Mesenchymal stem cell (in vitro differentiated cells and primary cell): Measurements from ENCODE around the gene CNOT6.
A peak's percentile ranks its signal among the peaks of the same experiment; 100 is the strongest.
"Not testable (repeated sequence)": the region's sequence is repeated elsewhere in the genome, so short reads cannot be mapped to it uniquely, and the experiment has no call there.

ENCODE experiments used
- DNase-seq: peaks from one replicate; pipeline ENCODE4 v3.0.0-alpha.2; 2013
- H2AFZ ChIP-seq: one replicate; pipeline ENCODE4 v1.6.1; 2013; ENCODE audit warnings: low read depth, mild to moderate bottlenecking, control low read depth, inconsistent platforms, low read length, moderate library complexity
- H2AK5ac ChIP-seq: 2 replicates; pipeline ENCODE4 v1.6.1; 2013; ENCODE audit warnings: low read length, moderate library complexity, mild to moderate bottlenecking, inconsistent platforms; ENCODE audit not compliant: severe bottlenecking
- H2BK120ac ChIP-seq: one replicate; pipeline ENCODE4 v1.6.1; 2013; ENCODE audit warnings: low read depth, mild to moderate bottlenecking, inconsistent platforms, low read length, moderate library complexity
- H2BK12ac ChIP-seq, 2 experiments: one replicate each; pipeline ENCODE4 v1.6.1; 2013; ENCODE audit warnings: inconsistent platforms in 2 of 2, low read length in 2 of 2, mild to moderate bottlenecking in 2 of 2, moderate library complexity in 2 of 2, control low read depth in 1 of 2
- H2BK15ac ChIP-seq: one replicate; pipeline ENCODE4 v1.6.1; 2013; ENCODE audit warnings: mild to moderate bottlenecking, low read depth, inconsistent platforms; ENCODE audit not compliant: poor library complexity, severe bottlenecking
- H2BK5ac ChIP-seq: 2 replicates; pipeline ENCODE4 v1.6.1; 2013; ENCODE audit warnings: low read depth, mild to moderate bottlenecking, low read length, control low read depth, inconsistent platforms; ENCODE audit not compliant: poor library complexity, severe bottlenecking
- H3K14ac ChIP-seq, 2 experiments: one replicate each; pipeline ENCODE4 v1.6.1; 2013; ENCODE audit warnings: inconsistent platforms in 2 of 2, low read length in 2 of 2, control low read depth in 1 of 2, mild to moderate bottlenecking in 1 of 2, moderate library complexity in 1 of 2
- H3K18ac ChIP-seq, 2 experiments: one replicate each; pipeline ENCODE4 v1.6.1; 2013; ENCODE audit warnings: inconsistent platforms in 2 of 2, low read length in 2 of 2, control low read depth in 1 of 2, low read depth in 1 of 2, mild to moderate bottlenecking in 1 of 2
- H3K23ac ChIP-seq, 2 experiments: one replicate each; pipeline ENCODE4 v1.6.1; 2013; ENCODE audit warnings: inconsistent platforms in 2 of 2, low read length in 2 of 2, mild to moderate bottlenecking in 2 of 2, moderate library complexity in 2 of 2, control low read depth in 1 of 2
- H3K27ac ChIP-seq: 2 replicates; pipeline ENCODE4 v1.5.1; 2013; ENCODE audit warnings: mild to moderate bottlenecking, moderate library complexity, low read length, control low read depth, inconsistent platforms; ENCODE audit not compliant: poor library complexity, severe bottlenecking
- H3K27me3 ChIP-seq, 2 experiments: 2 replicates each; pipeline versions ENCODE4 v1.6.1 to v1.7.0; 2013; ENCODE audit warnings: low read length in 2 of 2, mild to moderate bottlenecking in 2 of 2, moderate library complexity in 2 of 2, control low read depth in 1 of 2, inconsistent platforms in 1 of 2; ENCODE audit not compliant: control insufficient read depth in 1 of 2, insufficient read depth in 1 of 2
- H3K36me3 ChIP-seq, 2 experiments: 2 replicates each; pipeline versions ENCODE4 v1.6.1 to v1.7.0; 2013; ENCODE audit warnings: low read length in 2 of 2, control low read depth in 1 of 2, inconsistent platforms in 1 of 2, low read depth in 1 of 2, mild to moderate bottlenecking in 1 of 2; ENCODE audit not compliant: insufficient read depth in 2 of 2, control insufficient read depth in 1 of 2
- H3K4ac ChIP-seq, 2 experiments: one replicate each; pipeline ENCODE4 v1.6.1; 2013; ENCODE audit warnings: inconsistent platforms in 2 of 2, low read length in 2 of 2, mild to moderate bottlenecking in 2 of 2, moderate library complexity in 2 of 2, control low read depth in 1 of 2, low read depth in 1 of 2
- H3K4me1 ChIP-seq: 2 replicates; pipeline ENCODE4 v1.6.1; 2013; ENCODE audit warnings: low read depth, low read length, control low read depth; ENCODE audit not compliant: control insufficient read depth, insufficient read depth
- H3K4me2 ChIP-seq: 2 replicates; pipeline ENCODE4 v1.6.1; 2013; ENCODE audit warnings: low read length, mild to moderate bottlenecking, inconsistent platforms; ENCODE audit not compliant: poor library complexity, severe bottlenecking
- H3K4me3 ChIP-seq, 2 experiments: 2 replicates each; pipeline versions ENCODE4 v1.5.1 to v1.7.0; 2013; ENCODE audit warnings: low read length in 2 of 2, mild to moderate bottlenecking in 2 of 2, control low read depth in 1 of 2, low read depth in 1 of 2; ENCODE audit not compliant: insufficient read depth in 1 of 2
- H3K79me1 ChIP-seq: replicated peaks from 2 replicates; pipeline ENCODE4 v1.6.1; 2013; ENCODE audit warnings: mild to moderate bottlenecking, control low read depth, low read length, inconsistent platforms; ENCODE audit not compliant: poor library complexity, severe bottlenecking
- H3K9ac ChIP-seq: 2 replicates; pipeline ENCODE4 v1.7.0; 2013; ENCODE audit warnings: mild to moderate bottlenecking, low read length, moderate library complexity
- H3K9me3 ChIP-seq: 2 replicates; pipeline ENCODE4 v1.7.0; 2013; ENCODE audit warnings: mild to moderate bottlenecking, low read length; ENCODE audit not compliant: control insufficient read depth
- H4K8ac ChIP-seq: one replicate; pipeline ENCODE4 v1.6.1; 2013; ENCODE audit warnings: inconsistent platforms, mild to moderate bottlenecking, low read length, moderate library complexity
- H4K91ac ChIP-seq: one replicate; pipeline ENCODE4 v1.6.1; 2013; ENCODE audit warnings: mild to moderate bottlenecking, low read length, inconsistent platforms
- WGBS: methylation state at CpG from one replicate; pipeline ENCODE4 v1.1.7; 2013; ENCODE audit warnings: mixed read lengths; 5-methylcytosine and 5-hydroxymethylcytosine counted together

Gene CNOT6

DNA sequence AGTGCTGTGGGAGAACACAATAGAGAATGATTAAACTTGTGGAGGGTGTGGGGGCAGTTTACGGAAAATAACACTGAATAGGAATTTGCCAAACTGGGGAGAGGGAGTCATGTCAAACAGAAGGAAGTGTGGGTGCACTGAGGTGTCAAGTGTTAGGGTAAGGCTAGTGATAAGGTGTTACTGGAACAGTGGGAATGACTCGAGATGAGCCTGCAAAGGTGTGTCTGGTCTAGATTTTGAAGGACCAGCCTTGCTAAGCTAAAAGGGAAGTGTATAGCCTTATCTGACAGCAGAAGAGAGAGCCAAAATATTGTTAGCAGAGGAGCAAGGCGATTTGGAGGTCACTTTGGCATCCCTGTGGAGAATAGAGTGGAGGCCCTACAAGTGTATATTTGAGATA is 4.2 kb downstream of the CNOT6 start:
- Histone ChIP-seq H3K27me3 (no peaks in the 10 kb centered on the region), H3K27ac (no peak overlapping the region), H3K18ac (no peak overlapping the region), H3K4ac (no peak overlapping the region), H4K91ac (no peak overlapping the region), H4K8ac (no peak overlapping the region), H3K4me1 (peaks cover 6% of the 10 kb centered on the region), H2BK5ac (no peak overlapping the region), H3K36me3 (peaks cover 3 to 16% of the 10 kb centered on the region in 2 experiments), H2BK120ac (no peak overlapping the region), H3K9me3 (no peaks in the 10 kb centered on the region), H3K4me3 (no peak overlapping the region), H3K9ac (no peak overlapping the region), H2AK5ac (no peak overlapping the region), H3K23ac (no peak overlapping the region), H3K4me2 (no peak overlapping the region), H2BK12ac (no peak overlapping the region), H3K14ac (no peak overlapping the region), H3K79me1 (peaks cover 2% of the 10 kb centered on the region), H2AFZ (no peak overlapping the region), H2BK15ac (no peak overlapping the region)
- WGBS, result 95% methylated on average over 3 of the region's 3 CpGs
- no peak for DNase-seq

GRCh38 chr5:180499684-180500083 is 5.5 kb downstream of the CNOT6 start:
- H3K79me1 ChIP-seq, result peaks cover 2% of the 10 kb centered on the region
- no peak overlapping the region for H3K4me3 ChIP-seq
- no peak overlapping the region for H2AK5ac ChIP-seq
- no peak overlapping the region for H3K4ac ChIP-seq
- H2BK12ac ChIP-seq, result no peak overlapping the region
- no peak overlapping the region for H3K23ac ChIP-seq
- H2BK5ac ChIP-seq, result no peak overlapping the region
- H3K9me3 ChIP-seq, result no peaks in the 10 kb centered on the region
- WGBS, result 94% methylated on average over 3 of the region's 3 CpGs
- H3K14ac ChIP-seq, result no peak overlapping the region
- no peak overlapping the region for H2AFZ ChIP-seq
- H4K91ac ChIP-seq, result no peak overlapping the region
- no peak overlapping the region for H4K8ac ChIP-seq
- DNase-seq, result no peak
- peaks cover 3 to 16% of the 10 kb centered on the region in 2 experiments for H3K36me3 ChIP-seq
- no peaks in the 10 kb centered on the region for H3K27me3 ChIP-seq
- no peak overlapping the region for H3K9ac ChIP-seq
- no peak overlapping the region for H3K27ac ChIP-seq
- no peak overlapping the region for H2BK15ac ChIP-seq
- no peak overlapping the region for H2BK120ac ChIP-seq
- H3K4me2 ChIP-seq, result no peak overlapping the region
- H3K4me1 ChIP-seq, result peaks cover 6% of the 10 kb centered on the region
- no peak overlapping the region for H3K18ac ChIP-seq

GRCh38 chr5:180500300-180500699 is 6.1 kb downstream of the CNOT6 start:
- not testable (repeated sequence) for H3K79me1 ChIP-seq, H2BK5ac ChIP-seq

DNA sequence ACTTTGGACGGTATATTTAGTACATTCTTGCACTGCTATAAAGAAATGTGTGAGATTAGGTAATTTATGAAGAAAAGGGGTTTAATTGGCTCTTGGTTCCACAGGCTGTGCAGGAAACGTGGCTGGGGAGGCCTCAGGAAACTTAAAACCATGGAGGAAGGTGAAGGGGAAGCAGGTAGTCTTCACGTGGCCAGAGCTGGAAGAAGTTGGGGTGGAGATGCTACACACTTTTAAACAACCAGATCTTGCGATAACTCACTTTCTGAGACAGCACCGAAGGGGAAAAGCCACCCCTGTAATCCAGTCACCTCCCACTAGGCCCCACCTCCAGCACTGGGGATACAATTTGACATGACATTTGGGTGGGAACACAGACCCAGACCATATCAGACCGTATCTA is 13.5 kb downstream of the CNOT6 start:
- Histone ChIP-seq H2AK5ac (no peak overlapping the region), H3K23ac (peak overlapping the region in 1 of 2 experiments; percentile 60), H2BK5ac (no peak overlapping the region), H3K18ac (no peak overlapping the region), H2AFZ (no peak overlapping the region), H2BK120ac (no peak overlapping the region), H3K4me1 (no peaks in the 10 kb centered on the region), H4K91ac (no peak overlapping the region), H3K36me3 (no peaks in the 10 kb centered on the region), H3K9me3 (no peaks in the 10 kb centered on the region), H3K27ac (no peak overlapping the region), H3K4me2 (no peak overlapping the region), H3K4ac (no peak overlapping the region), H3K27me3 (no peaks in the 10 kb centered on the region), H2BK15ac (no peak overlapping the region), H3K9ac (no peak overlapping the region), H3K79me1 (peaks cover 3% of the 10 kb centered on the region), H3K14ac (no peak overlapping the region), H2BK12ac (no peak overlapping the region), H3K4me3 (no peak overlapping the region), H4K8ac (no peak overlapping the region)
- DNase-seq, result no peak
- 83% methylated on average over 4 of the region's 6 CpGs for WGBS

More at GRCh38 chr5:180500300-180500699, 6.1 kb downstream of the CNOT6 start:
- not testable (repeated sequence) for H3K4me1 ChIP-seq, H2AK5ac ChIP-seq, H3K4ac ChIP-seq, H3K23ac ChIP-seq, H2AFZ ChIP-seq, H2BK120ac ChIP-seq, H3K4me2 ChIP-seq, H3K4me3 ChIP-seq, H4K91ac ChIP-seq, H3K14ac ChIP-seq, H3K27me3 ChIP-seq, H4K8ac ChIP-seq, H3K9me3 ChIP-seq, H3K27ac ChIP-seq, DNase-seq, H2BK12ac ChIP-seq, H3K18ac ChIP-seq, H3K9ac ChIP-seq, H2BK15ac ChIP-seq
- peaks cover 3 to 16% of the 10 kb centered on the region in 2 experiments for H3K36me3 ChIP-seq
- 94% methylated on average over 8 of the region's 9 CpGs for WGBS
